GM12878 (cell line): Measurements from ENCODE around the gene TLCD3B. TPM values are rescaled to one million over a fixed set of nuclear protein-coding genes. Genes with fewer than 3 reads are reported as not detected.

Experiments
- ATAC-seq: fragments of 200-7000 bp; cut with Tn5 transposase; 3 replicates; pipeline ENCODE4 v1.9.1; 2020; ENCODE audit warnings: mild to moderate bottlenecking, moderate library complexity
- BruUV-seq: library from RNA; stranded (reverse); fragments of 400-500 nt; replicated peaks from 2 replicates; lab custom pipeline; 2021; lab: Mats Ljungman, UMichigan
- CTCF ChIA-PET: fragments of 300-600 bp; sonication (Branson Sonifier 250); formaldehyde crosslinking; extraction: SDS; loops from one replicate; lab custom pipeline; 2021; ENCODE audit warnings: inconsistent platforms; lab: Yijun Ruan, JAX
- POLR2A ChIA-PET: fragments of 350-600 bp; formaldehyde crosslinking; extraction: SDS; loops from one replicate; lab custom pipeline; 2021; ENCODE audit warnings: inconsistent platforms; lab: Charles Lee
- RAD21 ChIA-PET: fragments of 300-600 bp; sonication (Branson Sonifier 250); formaldehyde crosslinking; loops from one replicate; lab custom pipeline; 2023; ENCODE audit warnings: antibody characterized with exemption; ENCODE audit not compliant: unreplicated experiment; lab: Charles Lee
- SMC1A ChIA-PET: fragments of 300-600 bp; sonication (Branson Sonifier 250); formaldehyde crosslinking; loops from one replicate; lab custom pipeline; 2023; ENCODE audit not compliant: unreplicated experiment, uncharacterized antibody; lab: Charles Lee
- DNase-seq: peaks from one replicate; pipeline ENCODE4 v3.0.0-alpha.2; 2011; ENCODE audit warnings: low read depth, low spot score
- FAIRE-seq: peaks from 3 replicates; lab custom pipeline; 2011; peaks lifted over from hg19 to GRCh38; lab: Jason Lieb, UNC
- H2AFZ ChIP-seq: 2 replicates; pipeline ENCODE4 v1.6.0; 2011; ENCODE audit warnings: low read depth, low read length, control low read depth; ENCODE audit not compliant: control insufficient read depth
- H3K27ac ChIP-seq: 2 replicates; pipeline ENCODE4 v1.5.1; 2011; ENCODE audit warnings: control low read depth; ENCODE audit not compliant: control insufficient read depth, insufficient read depth
- H3K27me3 ChIP-seq, 2 experiments: replicated peaks in 1 of 2; 2 replicates each; pipeline versions ENCODE4 v1.6.0 to v1.6.1; 2011; ENCODE audit warnings: low read length in 1 of 2; ENCODE audit not compliant: control insufficient read depth in 2 of 2, insufficient read depth in 2 of 2
- H3K36me3 ChIP-seq, 2 experiments: 2 replicates each; pipeline ENCODE4 v1.5.1; 2011; ENCODE audit warnings: low read length in 1 of 2; ENCODE audit not compliant: control insufficient read depth in 2 of 2, insufficient read depth in 2 of 2
- H3K4me1 ChIP-seq: 2 replicates; pipeline ENCODE4 v1.6.1; 2011; ENCODE audit warnings: mild to moderate bottlenecking, low read length, moderate library complexity, mixed read lengths; ENCODE audit not compliant: control insufficient read depth, insufficient read depth
- H3K4me2 ChIP-seq: 2 replicates; pipeline ENCODE4 v1.6.0; 2011; ENCODE audit warnings: control low read depth; ENCODE audit not compliant: control insufficient read depth, insufficient read depth
- H3K4me3 ChIP-seq: fragments of 200-600 bp; sonication (generic); 2 replicates; pipeline ENCODE4 v1.5.1; 2016
- H3K79me2 ChIP-seq: 2 replicates; pipeline ENCODE4 v1.6.0; 2011; ENCODE audit warnings: low read length; ENCODE audit not compliant: control insufficient read depth, insufficient read depth
- H3K9ac ChIP-seq: 2 replicates; pipeline ENCODE4 v1.8.0; 2011; ENCODE audit warnings: low read length, control low read depth, mixed read lengths; ENCODE audit not compliant: control insufficient read depth, insufficient read depth
- H3K9me3 ChIP-seq: replicated peaks from 3 replicates; pipeline ENCODE4 v1.5.1; 2011; ENCODE audit warnings: mild to moderate bottlenecking, low read length; ENCODE audit not compliant: control insufficient read depth, insufficient read depth
- H4K20me1 ChIP-seq: 2 replicates; pipeline ENCODE4 v1.6.0; 2011; ENCODE audit not compliant: control insufficient read depth, insufficient read depth
- CBFB ChIP-seq: IDR thresholded peaks from 2 replicates; pipeline ENCODE4 v1.6.1; 2016; ENCODE audit warnings: antibody characterized with exemption, low read depth
- CBX3 ChIP-seq: fragments of 200-600 bp; sonication (generic); IDR thresholded peaks from 2 replicates; pipeline ENCODE4 v1.6.1; 2016; ENCODE audit warnings: low read depth, borderline replicate concordance
- CREB1 ChIP-seq: IDR thresholded peaks from 2 replicates; pipeline ENCODE4 v1.6.1; 2012; ENCODE audit warnings: low read depth, mild to moderate bottlenecking, inconsistent platforms
- CREM ChIP-seq: IDR thresholded peaks from 2 replicates; pipeline ENCODE4 v1.6.1; 2014; ENCODE audit warnings: antibody characterized with exemption, low read depth
- EGR1 ChIP-seq, 2 experiments: IDR thresholded peaks; 1 replicate in 1 of 2; 2 replicates in 1 of 2; pipeline ENCODE4 v1.6.1; 2011 to 2012; ENCODE audit warnings: low read depth in 2 of 2, low read length in 2 of 2, borderline replicate concordance in 1 of 2, mild to moderate bottlenecking in 1 of 2, moderate library complexity in 1 of 2
- EZH2 ChIP-seq: IDR thresholded peaks from 2 replicates; pipeline ENCODE4 v1.6.1; 2012; ENCODE audit warnings: low read depth, mild to moderate bottlenecking, control low read depth, inconsistent platforms, low read length, borderline replicate concordance; ENCODE audit not compliant: control insufficient read depth
- IRF4 ChIP-seq: IDR thresholded peaks from 2 replicates; pipeline ENCODE4 v1.6.1; 2011; ENCODE audit warnings: low read depth, low read length
- POLR2AphosphoS2 ChIP-seq: IDR thresholded peaks from 2 replicates; pipeline ENCODE4 v1.6.1; 2011; ENCODE audit warnings: low read depth, mild to moderate bottlenecking, low read length, improper control_type of control experiment, moderate library complexity
- RBBP5 ChIP-seq: fragments of 200-600 bp; sonication (generic); conservative IDR thresholded peaks from 2 replicates; pipeline ENCODE4 v1.6.1; 2016
- RCOR1 ChIP-seq: conservative IDR thresholded peaks from 2 replicates; pipeline ENCODE4 v1.6.1; 2012; ENCODE audit warnings: low read depth, low read length, improper control_type of control experiment
- RUNX3 ChIP-seq: IDR thresholded peaks from 2 replicates; pipeline ENCODE4 v1.6.1; 2012; ENCODE audit warnings: low read length, inconsistent platforms
- SMC3 ChIP-seq: IDR thresholded peaks from 2 replicates; pipeline ENCODE4 v1.6.1; 2011; ENCODE audit warnings: low read length, improper control_type of control experiment, borderline replicate concordance
- SRF ChIP-seq, 2 experiments: IDR thresholded peaks; 2 replicates each; pipeline ENCODE4 v1.6.1; 2011; ENCODE audit warnings: low read depth in 2 of 2, low read length in 2 of 2, mild to moderate bottlenecking in 1 of 2, moderate library complexity in 1 of 2
- ZNF207 ChIP-seq: fragments of 450-650 bp; IDR thresholded peaks from 2 replicates; pipeline ENCODE4 v1.6.1; 2014; ENCODE audit warnings: antibody characterized with exemption, mild to moderate bottlenecking, borderline replicate concordance
- WGBS: methylation state at CpG from one replicate; pipeline ENCODE4 v1.1.6; 2016; ENCODE audit warnings: low lambda C conversion rate; ENCODE audit not compliant: insufficient replicate concordance, insufficient coverage; ENCODE audit errors: missing lambda C conversion rate; 5-methylcytosine and 5-hydroxymethylcytosine counted together
- in situ Hi-C: fragments of 300-500 bp; cut with MboI; formaldehyde crosslinking; loops from 9 replicates; pipeline ENCODE4 v1.14.3; 2018; ENCODE audit warnings: mixed read lengths
- intact Hi-C: fragments of 100-400 bp; cut with micrococcal nuclease; formaldehyde crosslinking; loops from one replicate; pipeline ENCODE4 v1.14.2; 2022; ENCODE audit not compliant: unreplicated experiment
- polyA plus RNA-seq, 11 experiments: library from polyadenylated mRNA; depleted of rRNA in 4 of 11; unstranded in 6 of 11; stranded (reverse) in 5 of 11; fragments of >200 nt; fragmentation: Nextera tagmentation in 4 of 11; fragmentation: Illumina TruSeq in 1 of 11; extraction: Ambion mirVana in 4 of 11; extraction: Trizol in 1 of 11; gene quantifications; 1 replicate in 1 of 11; 2 replicates in 10 of 11; pipeline versions ENCODE4 v1.2.1 to v1.2.3, GENCODE V29; 2011 to 2016; ENCODE audit warnings: inconsistent platforms in 2 of 11, missing spikeins in 2 of 11, low read depth in 1 of 11
- total RNA-seq, 4 experiments: library from RNA; depleted of rRNA in 3 of 4; stranded (reverse); fragments of >200 nt in 3 of 4; fragmentation: Illumina TruSeq in 1 of 4; extraction: Trizol in 1 of 4; gene quantifications; 2 replicates each; pipeline versions ENCODE4 v1.2.1 to v1.2.3, GENCODE V29; 2013 to 2021
- TF ChIP-seq, protein P1 (sequence below): fragments of 450-650 bp; IDR thresholded peaks from 2 replicates; pipeline ENCODE4 v1.6.1; 2016; ENCODE audit warnings: mild to moderate bottlenecking
- TF ChIP-seq, protein P2 (sequence below): IDR thresholded peaks from 2 replicates; pipeline ENCODE4 v1.6.1; 2011; ENCODE audit warnings: mild to moderate bottlenecking, low read depth, low read length, moderate library complexity; ENCODE audit not compliant: insufficient replicate concordance

TLCD3B gene
- total and polyA plus RNA-seq, 10 of the 15 experiments (the other 5 are each of a cell fraction or from before 2014, with no cell fraction given), result 0.05 to 0.51 (median 0.18) TPM; not detected in 4

DNA sequence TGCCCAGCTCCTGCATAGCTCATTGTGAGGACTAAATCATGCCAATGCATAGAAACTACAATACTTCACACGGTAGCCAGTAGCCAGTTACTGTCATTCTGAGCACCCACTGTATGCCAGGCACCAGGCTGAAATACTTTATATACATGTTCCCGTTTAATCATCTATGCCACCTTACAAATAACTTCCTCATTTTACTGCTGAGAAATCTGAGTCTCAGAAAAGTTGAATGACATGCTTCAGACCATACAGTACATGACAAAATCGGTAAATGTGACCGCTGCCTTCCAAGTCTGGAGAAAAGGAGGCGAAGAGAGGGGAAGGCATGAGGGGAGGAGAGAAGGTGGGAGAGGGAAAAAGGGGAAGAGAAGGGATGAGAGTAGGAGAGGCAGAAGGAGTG is 9.2 kb upstream of the TLCD3B start:
- FAIRE-seq (no peak), DNase-seq (no peak)
- Histone ChIP-seq H3K27me3 (no peaks in the 10 kb centered on the region), H3K36me3 (no peaks in the 10 kb centered on the region), H3K9me3 (no peaks in the 10 kb centered on the region), H4K20me1 (no peaks in the 10 kb centered on the region), H3K27ac (no peak overlapping the region), H3K79me2 (no peaks in the 10 kb centered on the region), H3K9ac (no peak overlapping the region), H3K4me3 (no peak overlapping the region)
- BruUV-seq, result no TSS peak
- WGBS, result 7% methylated on average over 5 of the region's 5 CpGs
- in situ Hi-C loops, result no loop called here
- CTCF ChIA-PET, result interaction anchor here (1.0 kb wide), 1 partner anchor 15 kb away, joined by 4 read pairs; no protein-coding TSS in a partner anchor
- intact Hi-C loops, result no loop called here
- SMC1A ChIA-PET, result no interaction called here
- no peak for TF ChIP-seq CBX3
- TF ChIP-seq, protein P1, sequence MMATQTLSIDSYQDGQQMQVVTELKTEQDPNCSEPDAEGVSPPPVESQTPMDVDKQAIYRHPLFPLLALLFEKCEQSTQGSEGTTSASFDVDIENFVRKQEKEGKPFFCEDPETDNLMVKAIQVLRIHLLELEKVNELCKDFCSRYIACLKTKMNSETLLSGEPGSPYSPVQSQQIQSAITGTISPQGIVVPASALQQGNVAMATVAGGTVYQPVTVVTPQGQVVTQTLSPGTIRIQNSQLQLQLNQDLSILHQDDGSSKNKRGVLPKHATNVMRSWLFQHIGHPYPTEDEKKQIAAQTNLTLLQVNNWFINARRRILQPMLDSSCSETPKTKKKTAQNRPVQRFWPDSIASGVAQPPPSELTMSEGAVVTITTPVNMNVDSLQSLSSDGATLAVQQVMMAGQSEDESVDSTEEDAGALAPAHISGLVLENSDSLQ, result peak; percentile 54; the same call in 1 of the 2 replicates
- TF ChIP-seq RCOR1, result no peak
- TF ChIP-seq, all 136 proteins: peak for 1
- Histone ChIP-seq H3K4me2 (no peak overlapping the region), H3K4me1 (peaks cover 3% of the 10 kb centered on the region; the same call in 1 of the 2 replicates), H2AFZ (no peak overlapping the region)
- ATAC-seq, result no peak
- RAD21 ChIA-PET, result interaction anchor here (1.1 kb wide), 1 partner anchor 40 kb away, joined by 3 read pairs; no protein-coding TSS in a partner anchor
- POLR2A ChIA-PET, result interaction anchor here (1.0 kb wide), 1 partner anchor 17 kb away, joined by 3 read pairs; no protein-coding TSS in a partner anchor

DNA sequence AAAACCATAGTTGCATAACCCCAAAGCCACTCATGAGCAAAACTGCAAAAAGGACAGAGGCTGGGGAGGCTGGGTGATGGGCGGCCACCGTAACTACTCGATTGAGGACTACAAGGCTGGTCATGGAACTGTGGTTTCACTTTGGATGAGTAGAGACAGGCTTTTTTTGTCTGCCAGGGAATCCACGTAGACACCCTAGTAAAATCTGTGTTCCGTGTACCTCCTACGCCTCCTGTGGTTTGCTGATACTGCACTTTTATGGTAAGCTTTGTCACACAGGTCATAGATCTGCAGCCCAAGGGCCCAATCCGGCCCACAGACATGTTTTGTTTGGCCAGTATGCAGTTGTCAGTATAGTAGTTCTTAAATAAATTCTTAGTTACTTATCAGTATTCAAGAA is 2.2 kb upstream of the TLCD3B start:
- no TSS peak for BruUV-seq
- DNase-seq (no peak), FAIRE-seq (no peak), ATAC-seq (peak; percentile 44)
- H3K4me3 ChIP-seq, result no peak overlapping the region
- H2AFZ ChIP-seq, result no peak overlapping the region
- peaks cover 13% of the 10 kb centered on the region for H3K4me1 ChIP-seq
- intact Hi-C loops, result no loop called here
- ChIA-PET SMC1A (interaction anchor here (0.6 to 1.3 kb wide), 5 partner anchors 10 to 92 kb away, joined by 3 read pairs; partner anchors contain the start of gene C16orf92), POLR2A (no interaction called here), CTCF (interaction anchor here (0.6 to 2.3 kb wide), 16 partner anchors 8 to 165 kb away, joined by 3 to 21 read pairs (median 4); partner anchors contain the start of genes ALDOA, C16orf92, HIRIP3 and INO80E), RAD21 (interaction anchor here (0.6 to 2.7 kb wide), 4 partner anchors 16 to 580 kb away, joined by 3 to 9 read pairs (median 4); no protein-coding TSS in a partner anchor)
- H3K79me2 ChIP-seq, result no peaks in the 10 kb centered on the region
- 6% methylated on average over 6 of the region's 7 CpGs for WGBS
- no peaks in the 10 kb centered on the region for H4K20me1 ChIP-seq
- H3K27me3 ChIP-seq, result peaks cover 6 to 10% of the 10 kb centered on the region in 2 experiments; a peak in 3 of 4 replicates
- H3K27ac ChIP-seq, result no peak overlapping the region
- no peaks in the 10 kb centered on the region for H3K9me3 ChIP-seq
- in situ Hi-C loops, result no loop called here
- H3K4me2 ChIP-seq, result peak overlapping the region; percentile 71
- H3K9ac ChIP-seq, result no peak overlapping the region
- H3K36me3 ChIP-seq, result no peaks in the 10 kb centered on the region
- TF ChIP-seq SRF (IDR thresholded peaks at IDR 0.05; ENCODE audit: low read depth in 2 of 2, low read length in 2 of 2), result peak in 1 of 2 experiments; percentile 65; a peak in 2 of 4 replicates
- TF ChIP-seq IRF4, result no peak
- TF ChIP-seq SMC3, result no peak
- TF ChIP-seq ZNF207, result no peak
- TF ChIP-seq EGR1 (IDR thresholded peaks at IDR 0.05; ENCODE audit: borderline replicate concordance in 1 of 2, low read depth in 2 of 2, low read length in 2 of 2), result peak in 1 of 2 experiments; percentile 27; a peak in 1 of 3 replicates
- 0 out of 2 replicates have a peak, but pooled peaks have one; percentile 46 for TF ChIP-seq CBFB
- no peak for TF ChIP-seq RBBP5
- peak; percentile 24; the same call in 1 of the 2 replicates for TF ChIP-seq CREB1
- TF ChIP-seq RUNX3, result peak; percentile 79
- TF ChIP-seq POLR2AphosphoS2, result no peak
- TF ChIP-seq, protein P2, sequence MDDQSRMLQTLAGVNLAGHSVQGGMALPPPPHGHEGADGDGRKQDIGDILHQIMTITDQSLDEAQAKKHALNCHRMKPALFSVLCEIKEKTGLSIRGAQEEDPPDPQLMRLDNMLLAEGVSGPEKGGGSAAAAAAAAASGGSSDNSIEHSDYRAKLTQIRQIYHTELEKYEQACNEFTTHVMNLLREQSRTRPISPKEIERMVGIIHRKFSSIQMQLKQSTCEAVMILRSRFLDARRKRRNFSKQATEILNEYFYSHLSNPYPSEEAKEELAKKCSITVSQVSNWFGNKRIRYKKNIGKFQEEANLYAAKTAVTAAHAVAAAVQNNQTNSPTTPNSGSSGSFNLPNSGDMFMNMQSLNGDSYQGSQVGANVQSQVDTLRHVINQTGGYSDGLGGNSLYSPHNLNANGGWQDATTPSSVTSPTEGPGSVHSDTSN, result no peak
- peak; percentile 39; the same call in 1 of the 2 replicates for TF ChIP-seq CREM
- TF ChIP-seq EZH2, result no peak
